GM19463 (cell line): ENCODE data around the gene SMARCAD1.
"Not testable (repeated sequence)": the region's sequence is repeated elsewhere in the genome, so short reads cannot be mapped to it uniquely, and the experiment has no call there.

Experiments used
- ATAC-seq: cut with Tn5 transposase; IDR thresholded peaks from one replicate; pipeline ENCODE4 v1.9.1; 2021; ENCODE audit warnings: mild to moderate bottlenecking, moderate library complexity; ENCODE audit not compliant: unreplicated experiment

SMARCAD1 gene

DNA sequence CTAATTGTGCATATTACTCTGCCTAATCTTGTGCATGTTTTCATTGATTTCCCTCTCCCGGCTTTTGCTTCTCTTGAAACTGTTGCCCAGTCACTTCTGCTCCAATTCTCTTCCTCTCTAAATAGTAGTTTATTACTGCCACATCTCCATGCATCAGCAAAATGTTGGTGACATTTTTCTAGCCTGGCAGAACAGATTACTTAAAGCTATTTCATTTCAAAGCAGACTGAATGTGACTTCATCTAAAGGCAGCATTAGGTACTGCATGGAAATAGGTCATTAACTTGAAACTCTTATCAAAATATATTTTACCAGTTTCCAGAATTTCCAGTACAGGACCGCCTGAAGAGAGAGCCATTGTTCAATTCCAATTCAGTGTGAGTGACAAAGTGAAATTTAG is 82.6 kb downstream of the SMARCAD1 start:
- no peak for ATAC-seq

- not testable (repeated sequence) for ATAC-seq
Observed at GRCh38 chr4:94293981-94294380, 86.3 kb downstream of the SMARCAD1 start.

DNA sequence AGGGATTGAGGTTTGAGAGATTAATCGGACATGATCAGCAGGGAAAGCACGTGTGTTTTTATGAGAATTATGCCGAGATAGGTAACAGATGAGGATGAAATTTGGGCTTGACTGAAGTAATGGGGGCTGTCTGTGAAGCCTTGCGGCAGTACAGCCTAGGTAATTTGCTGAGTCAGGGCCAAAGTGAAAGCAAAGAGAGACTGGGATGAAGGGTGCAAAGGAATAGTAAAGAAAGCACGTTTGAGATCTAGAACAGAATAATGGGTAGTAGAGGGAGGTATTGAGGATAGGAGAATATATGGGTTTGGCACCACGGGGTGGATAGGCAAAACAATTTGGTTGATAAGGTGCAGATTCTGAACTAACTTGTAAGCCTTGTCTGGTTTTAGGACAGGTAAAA is 87.8 kb downstream of the SMARCAD1 start:
- not testable (repeated sequence) for ATAC-seq

- no peak for ATAC-seq
Observed at GRCh38 chr4:94298725-94299252, 91.1 kb downstream of the SMARCAD1 start.

DNA sequence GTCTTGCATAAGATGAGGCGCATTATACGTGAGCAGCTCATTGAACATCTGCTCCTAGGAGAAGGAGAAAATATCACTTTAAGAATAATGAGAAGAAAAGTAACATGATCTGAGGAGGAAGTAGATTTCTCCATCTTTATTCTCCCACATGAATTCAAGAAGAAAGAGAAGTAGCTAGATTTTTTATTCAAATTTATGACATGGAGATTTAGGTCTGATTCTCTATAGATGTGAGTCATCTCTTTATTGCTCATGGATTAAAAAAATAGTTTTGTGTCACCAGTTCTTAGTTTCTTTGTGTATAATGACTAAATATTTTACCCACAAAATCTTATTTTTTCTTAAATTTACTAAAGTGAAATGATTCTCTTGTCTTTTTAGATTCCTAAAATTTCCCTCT is 94.5 kb downstream of the SMARCAD1 start:
- ATAC-seq, result no peak

DNA sequence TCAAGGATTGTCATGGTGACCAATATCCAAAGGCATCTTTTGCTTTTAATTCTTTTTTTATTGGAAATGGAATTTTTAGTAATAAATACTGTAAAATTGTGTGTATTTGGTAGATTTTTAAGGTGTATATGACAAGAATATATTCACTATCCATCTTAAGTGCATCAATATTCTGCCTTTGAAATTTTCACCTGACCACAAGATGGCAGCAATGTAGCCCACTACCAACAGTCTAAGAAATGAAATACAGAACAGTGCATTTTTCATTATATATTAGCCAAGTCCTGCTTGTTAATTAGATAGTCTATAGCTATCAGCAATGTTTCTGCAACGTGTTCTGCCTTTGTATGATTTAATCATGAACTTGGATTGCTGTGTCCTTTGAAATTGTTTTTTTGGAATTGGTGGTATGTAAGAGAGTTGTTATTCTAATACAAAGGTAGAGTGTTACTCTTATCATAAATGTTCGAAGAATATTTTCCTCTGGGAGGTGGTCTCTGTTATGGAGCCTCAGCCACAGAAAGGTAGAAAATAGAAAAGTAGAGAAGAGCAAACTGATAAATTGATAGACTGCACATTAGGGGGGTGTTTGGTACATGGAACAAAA is 96.8 kb downstream of the SMARCAD1 start:
- peak; percentile 64 for ATAC-seq

- no peak for ATAC-seq
Observed at GRCh38 chr4:94305466-94306225, 98.0 kb downstream of the SMARCAD1 start.

DNA sequence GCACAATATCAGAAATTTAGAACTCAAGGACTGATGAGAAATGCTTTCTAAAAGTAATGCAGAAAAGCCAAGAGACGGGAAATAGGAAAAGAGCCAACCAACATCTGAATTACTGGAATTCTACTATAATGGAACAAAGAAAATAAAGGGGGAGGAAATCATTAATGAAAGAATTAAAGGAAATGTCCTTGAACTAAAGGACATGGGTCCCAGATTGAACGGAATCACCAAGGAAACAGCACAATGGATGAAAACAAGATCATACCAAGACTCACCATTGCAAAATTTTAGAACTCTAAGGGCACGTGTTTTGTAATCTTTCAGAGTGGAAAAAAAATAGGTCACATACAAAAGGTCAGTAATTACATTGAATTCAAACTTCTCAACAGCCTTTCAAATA is 99.0 kb downstream of the SMARCAD1 start:
- no peak for ATAC-seq

- no peak for ATAC-seq
Observed at GRCh38 chr4:94307231-94307871, 99.7 kb downstream of the SMARCAD1 start.

DNA sequence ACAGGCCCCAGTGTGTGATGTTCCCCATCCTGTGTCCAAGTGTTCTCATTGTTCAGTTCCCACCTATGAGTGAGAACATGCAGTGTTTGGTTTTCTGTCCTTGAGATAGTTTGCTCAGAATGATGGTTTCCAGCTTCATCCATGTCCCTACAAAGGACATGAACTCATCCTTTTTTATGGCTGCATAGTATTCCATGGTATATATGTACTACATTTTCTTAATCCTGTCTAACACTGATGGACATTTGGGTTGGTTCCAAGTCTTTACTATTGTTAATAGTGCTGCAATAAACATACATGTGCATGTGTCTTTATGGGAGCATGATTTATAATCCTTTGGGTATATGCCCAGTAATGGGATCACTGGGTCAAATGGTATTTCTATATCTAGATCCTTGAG is 112.3 kb downstream of the SMARCAD1 start:
- ATAC-seq, result not testable (repeated sequence)

DNA sequence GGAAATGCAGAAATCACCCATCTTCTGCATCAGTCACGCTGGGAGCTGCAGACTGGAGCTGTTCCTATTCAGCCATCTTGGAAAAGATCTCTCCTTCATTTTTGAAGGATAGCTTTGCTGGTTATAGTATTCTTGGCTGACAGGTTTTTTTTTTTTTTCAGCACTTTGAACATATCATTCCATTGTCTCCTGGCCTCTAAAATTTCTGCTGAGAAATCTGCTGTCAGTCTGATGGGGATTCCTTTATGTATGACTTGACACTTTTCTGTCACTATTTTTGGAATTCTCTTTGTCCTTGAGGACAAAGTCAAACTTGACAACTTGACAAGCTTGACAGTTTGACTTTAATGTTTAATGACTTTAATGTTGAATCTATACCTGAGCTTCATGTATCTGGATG is 118.2 kb downstream of the SMARCAD1 start:
- no peak for ATAC-seq

GRCh38 chr4:94329933-94330332 is 122.3 kb downstream of the SMARCAD1 start:
- ATAC-seq, result no peak

DNA sequence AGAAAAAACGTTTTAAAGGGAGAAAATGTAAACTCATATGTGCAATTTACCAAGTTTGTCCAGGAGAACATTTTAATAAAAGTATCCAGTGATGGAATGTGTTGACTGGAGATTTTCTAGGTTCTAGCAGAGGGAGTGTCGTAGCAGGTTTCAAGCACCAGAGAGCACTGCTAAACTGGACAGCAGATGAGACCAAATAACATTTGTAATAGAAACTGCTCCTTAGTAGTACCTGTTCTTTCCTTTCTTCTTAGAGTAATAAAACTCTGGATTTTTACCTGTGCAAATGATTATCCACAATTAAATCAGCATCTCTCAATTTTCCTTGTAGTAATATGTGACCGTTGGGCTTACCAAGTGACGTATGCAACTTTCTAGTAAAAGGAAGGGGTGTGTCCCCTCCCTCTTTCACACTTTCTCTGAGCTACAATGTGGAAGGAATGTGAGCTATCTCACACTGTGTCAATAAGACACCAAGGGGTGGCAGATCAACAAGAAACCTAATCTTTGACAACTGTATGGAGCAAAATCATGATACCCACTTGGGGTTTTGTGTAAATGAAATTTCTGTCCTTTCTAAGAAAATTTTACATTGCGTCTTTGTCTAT is 125.4 kb downstream of the SMARCAD1 start:
- no peak for ATAC-seq

GRCh38 chr4:94333866-94334265 is 126.2 kb downstream of the SMARCAD1 start:
- no peak for ATAC-seq

GRCh38 chr4:94334476-94334875 is 126.8 kb downstream of the SMARCAD1 start:
- no peak for ATAC-seq

GRCh38 chr4:94334962-94335361 is 127.3 kb downstream of the SMARCAD1 start:
- no peak for ATAC-seq

- ATAC-seq, result no peak
Observed at GRCh38 chr4:94336303-94336702, 128.6 kb downstream of the SMARCAD1 start.

GRCh38 chr4:94336791-94337190 is 129.1 kb downstream of the SMARCAD1 start:
- not testable (repeated sequence) for ATAC-seq

- ATAC-seq, result peak; percentile 66
Observed at GRCh38 chr4:94338681-94339351, 131.2 kb downstream of the SMARCAD1 start.

- no peak for ATAC-seq
Observed at GRCh38 chr4:94339779-94340178, 132.1 kb downstream of the SMARCAD1 start.
